Prostate gland (tissue), 2 donors: ENCODE measurements around the gene HIVEP2. TPM values are rescaled to one million over a fixed set of nuclear protein-coding genes. Genes with fewer than 3 reads are reported as not detected.

Experiments
- DNase-seq: peaks from one replicate; pipeline ENCODE4 v3.0.0-alpha.2; 2019; ENCODE audit warnings: low spot score
- H3K27ac ChIP-seq, 2 donors: fragments of 200-600 bp; sonication (generic); 2 replicates each; pipeline ENCODE4 v1.5.1; 2017 to 2019
- H3K27me3 ChIP-seq: fragments of 200-600 bp; sonication (generic); replicated peaks from 2 replicates; pipeline ENCODE4 v1.5.1; 2019; ENCODE audit not compliant: insufficient read depth
- H3K36me3 ChIP-seq, 2 donors: fragments of 200-600 bp; sonication (generic); 1 replicate in 1 of 2; 2 replicates in 1 of 2; pipeline versions ENCODE4 v1.5.1 to v1.8.1; 2017 to 2019
- H3K4me1 ChIP-seq: fragments of 200-600 bp; sonication (generic); replicated peaks from 2 replicates; pipeline ENCODE4 v1.5.1; 2019
- H3K4me3 ChIP-seq, 2 donors: fragments of 200-600 bp; sonication (generic); 2 replicates each; pipeline ENCODE4 v1.5.1; 2017 to 2019
- H3K9me3 ChIP-seq: fragments of 200-600 bp; sonication (generic); 2 replicates; pipeline ENCODE4 v1.5.1; 2017
- POLR2A ChIP-seq: fragments of 450-650 bp; IDR thresholded peaks from one replicate; pipeline ENCODE4 v1.6.1; 2016; ENCODE audit warnings: antibody characterized with exemption, mild to moderate bottlenecking
- POLR2AphosphoS5 ChIP-seq: sonication (generic); formaldehyde crosslinking; IDR thresholded peaks from one replicate; pipeline ENCODE4 v1.6.1; 2017; ENCODE audit warnings: antibody characterized with exemption
- WGBS: methylation state at CpG from one replicate; pipeline ENCODE4 v1.1.5; 2018; 5-methylcytosine and 5-hydroxymethylcytosine counted together
- intact Hi-C: fragments of 100-400 bp; cut with DNase I; formaldehyde crosslinking; loops from one replicate; pipeline ENCODE4 v1.14.2; 2022
- total RNA-seq, 2 donors: library from RNA; depleted of rRNA; stranded (reverse); fragments of >200 nt; gene quantifications; one replicate each; pipeline ENCODE4 v1.1.0, GENCODE V29; 2016
- TF ChIP-seq, protein P1 (sequence below), 4 experiments: fragments of 200-600 bp in 2 of 4; fragments of 450-650 bp in 2 of 4; sonication (generic) in 2 of 4; IDR thresholded peaks; 1 replicate in 3 of 4; 2 replicates in 1 of 4; pipeline ENCODE4 v1.5.1; 2016 to 2019; ENCODE audit warnings: antibody characterized with exemption in 4 of 4, mild to moderate bottlenecking in 2 of 4, moderate library complexity in 2 of 4

HIVEP2 gene
- total RNA-seq, 2 donors from 2014 or later = 15.8 to 19.3 TPM

DNA sequence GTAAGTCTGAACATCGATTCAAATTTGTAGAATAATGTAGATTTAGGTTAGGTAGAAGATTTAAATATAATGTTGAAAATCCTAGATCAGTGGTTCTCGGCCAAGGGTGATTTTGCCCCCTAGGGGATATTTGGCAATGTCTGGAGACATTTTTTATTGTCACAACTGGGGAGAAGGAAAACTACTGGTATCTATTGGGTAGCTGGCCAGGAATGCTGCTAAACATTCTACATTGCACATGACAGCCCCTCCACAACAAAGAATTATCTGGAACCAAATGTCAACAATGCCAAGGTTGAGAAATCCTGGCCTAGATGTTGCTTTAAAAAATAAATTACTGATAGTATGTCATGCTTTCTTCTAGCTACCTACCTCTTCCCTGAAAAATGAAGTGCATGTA lies 76.1 kb downstream of the HIVEP2 start:
- H3K27ac ChIP-seq = no peak overlapping the region
- H3K4me3 ChIP-seq = no peak overlapping the region
- H3K9me3 ChIP-seq = no peaks in the 10 kb centered on the region
- no peaks in the 10 kb centered on the region for H3K27me3 ChIP-seq
- intact Hi-C loops = no loop called here
- WGBS = 93% methylated on average over 2 of the region's 2 CpGs
- no peaks in the 10 kb centered on the region for H3K4me1 ChIP-seq
- H3K36me3 ChIP-seq = no peaks in the 10 kb centered on the region
- TF ChIP-seq POLR2AphosphoS5 (no peak), POLR2A (no peak)
- TF ChIP-seq, protein P1, sequence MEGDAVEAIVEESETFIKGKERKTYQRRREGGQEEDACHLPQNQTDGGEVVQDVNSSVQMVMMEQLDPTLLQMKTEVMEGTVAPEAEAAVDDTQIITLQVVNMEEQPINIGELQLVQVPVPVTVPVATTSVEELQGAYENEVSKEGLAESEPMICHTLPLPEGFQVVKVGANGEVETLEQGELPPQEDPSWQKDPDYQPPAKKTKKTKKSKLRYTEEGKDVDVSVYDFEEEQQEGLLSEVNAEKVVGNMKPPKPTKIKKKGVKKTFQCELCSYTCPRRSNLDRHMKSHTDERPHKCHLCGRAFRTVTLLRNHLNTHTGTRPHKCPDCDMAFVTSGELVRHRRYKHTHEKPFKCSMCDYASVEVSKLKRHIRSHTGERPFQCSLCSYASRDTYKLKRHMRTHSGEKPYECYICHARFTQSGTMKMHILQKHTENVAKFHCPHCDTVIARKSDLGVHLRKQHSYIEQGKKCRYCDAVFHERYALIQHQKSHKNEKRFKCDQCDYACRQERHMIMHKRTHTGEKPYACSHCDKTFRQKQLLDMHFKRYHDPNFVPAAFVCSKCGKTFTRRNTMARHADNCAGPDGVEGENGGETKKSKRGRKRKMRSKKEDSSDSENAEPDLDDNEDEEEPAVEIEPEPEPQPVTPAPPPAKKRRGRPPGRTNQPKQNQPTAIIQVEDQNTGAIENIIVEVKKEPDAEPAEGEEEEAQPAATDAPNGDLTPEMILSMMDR (IDR thresholded peaks at IDR 0.05) = no peak
- DNase-seq = no peak

DNA sequence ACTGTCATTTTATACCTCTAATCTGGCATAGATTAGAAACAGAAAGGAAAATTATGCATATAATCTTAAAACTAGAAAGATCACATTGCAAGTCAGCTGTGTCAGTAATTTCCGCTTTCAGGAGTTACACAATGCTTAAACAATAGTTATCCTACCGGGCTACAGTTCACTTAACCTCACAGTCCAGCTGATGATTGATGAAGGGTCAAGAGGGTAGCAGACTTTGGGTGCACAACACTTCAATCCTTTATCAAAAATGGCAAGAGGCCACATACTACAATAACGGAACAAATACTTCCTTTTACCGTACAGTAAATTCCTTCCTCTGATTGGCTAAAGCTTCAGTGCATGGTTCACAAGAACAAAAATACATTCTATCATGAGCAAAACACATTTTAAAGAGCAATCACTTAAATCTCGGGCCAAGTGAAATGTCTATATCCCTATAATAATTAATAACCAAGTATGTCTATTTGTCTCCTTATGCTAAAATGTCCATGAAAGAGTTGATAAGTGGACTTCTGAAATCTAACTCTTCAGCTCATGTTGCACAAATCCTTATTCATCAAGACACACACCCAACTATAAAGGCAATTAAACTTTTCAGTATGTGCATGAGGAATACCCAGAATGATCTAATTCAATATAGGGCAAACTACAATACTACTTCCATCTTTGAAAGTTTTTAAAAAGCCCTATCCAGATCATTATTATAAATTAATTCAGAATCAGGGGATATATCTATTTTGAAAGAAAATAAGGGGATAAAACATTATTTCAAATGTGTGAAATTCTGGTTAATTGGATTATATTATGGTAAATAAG lies 76.8 kb downstream of the HIVEP2 start:
- no peaks in the 10 kb centered on the region for H3K36me3 ChIP-seq
- intact Hi-C loops = no loop called here
- H3K4me1 ChIP-seq = no peaks in the 10 kb centered on the region
- no peaks in the 10 kb centered on the region for H3K9me3 ChIP-seq
- H3K4me3 ChIP-seq = no peak overlapping the region
- no peak overlapping the region for H3K27ac ChIP-seq
- no peak for TF ChIP-seq POLR2A
- H3K27me3 ChIP-seq = no peaks in the 10 kb centered on the region
- DNase-seq = no peak
- 70% methylated on average over 5 of the region's 5 CpGs for WGBS

DNA sequence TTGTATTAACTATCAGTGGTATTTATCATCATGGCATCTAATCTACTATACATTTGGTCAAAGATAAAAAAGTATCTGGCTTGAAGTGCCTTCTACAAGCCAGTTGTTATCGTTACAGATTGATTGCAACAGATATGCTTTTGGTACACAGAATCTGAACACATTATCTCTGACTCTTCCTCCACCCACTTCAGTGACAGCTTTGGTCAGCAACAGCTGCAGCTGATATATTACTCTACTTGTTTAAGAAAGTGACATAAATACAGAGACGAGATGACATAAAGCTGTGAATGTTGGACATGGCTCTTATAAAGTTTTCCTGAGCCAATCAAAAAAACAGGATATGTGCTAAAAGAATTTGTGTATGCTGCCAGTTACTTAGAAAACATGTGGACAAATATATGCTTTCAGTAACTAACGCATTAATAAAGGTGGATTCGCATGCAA lies 77.6 kb downstream of the HIVEP2 start:
- H3K4me1 ChIP-seq = no peaks in the 10 kb centered on the region
- no peaks in the 10 kb centered on the region for H3K9me3 ChIP-seq
- H3K27me3 ChIP-seq = no peaks in the 10 kb centered on the region
- DNase-seq = no peak
- H3K4me3 ChIP-seq = no peak overlapping the region
- WGBS = 63% methylated on average over 4 of the region's 4 CpGs
- no peak for TF ChIP-seq POLR2A
- TF ChIP-seq, protein P1 (IDR thresholded peaks at IDR 0.05) = no peak
- no peak for TF ChIP-seq POLR2AphosphoS5
- no peak overlapping the region for H3K27ac ChIP-seq
- H3K36me3 ChIP-seq = no peaks in the 10 kb centered on the region
- intact Hi-C loops = no loop called here

DNA sequence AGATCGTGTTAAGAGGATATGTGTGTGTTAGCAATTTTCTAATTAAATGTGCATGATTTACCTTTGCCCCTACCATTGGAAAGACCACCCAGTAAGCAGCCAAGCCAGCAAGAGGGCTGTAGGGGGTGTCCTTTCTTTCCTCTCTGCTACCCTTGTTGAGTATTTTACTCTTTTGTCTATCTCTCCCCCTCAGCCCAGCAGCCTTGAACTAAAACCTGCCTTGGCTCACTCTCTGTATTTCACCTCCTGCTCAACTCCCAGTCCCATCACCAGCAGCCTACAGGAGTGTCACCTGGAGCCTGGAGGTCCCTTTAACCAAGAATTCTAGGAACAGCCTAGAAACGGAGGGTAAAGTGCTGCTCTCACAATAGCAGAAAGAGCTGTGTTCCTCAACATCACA lies 81.0 kb downstream of the HIVEP2 start:
- H3K4me3 ChIP-seq = no peak overlapping the region
- TF ChIP-seq, protein P1 (IDR thresholded peaks at IDR 0.05) = no peak
- TF ChIP-seq POLR2AphosphoS5 (no peak), POLR2A (no peak)
- no peaks in the 10 kb centered on the region for H3K36me3 ChIP-seq
- no peak for DNase-seq
- intact Hi-C loops = no loop called here
- H3K4me1 ChIP-seq = no peaks in the 10 kb centered on the region
- no peaks in the 10 kb centered on the region for H3K9me3 ChIP-seq
- H3K27ac ChIP-seq = no peak overlapping the region
- 66% methylated on average over 2 of the region's 2 CpGs for WGBS
- H3K27me3 ChIP-seq = no peaks in the 10 kb centered on the region

DNA sequence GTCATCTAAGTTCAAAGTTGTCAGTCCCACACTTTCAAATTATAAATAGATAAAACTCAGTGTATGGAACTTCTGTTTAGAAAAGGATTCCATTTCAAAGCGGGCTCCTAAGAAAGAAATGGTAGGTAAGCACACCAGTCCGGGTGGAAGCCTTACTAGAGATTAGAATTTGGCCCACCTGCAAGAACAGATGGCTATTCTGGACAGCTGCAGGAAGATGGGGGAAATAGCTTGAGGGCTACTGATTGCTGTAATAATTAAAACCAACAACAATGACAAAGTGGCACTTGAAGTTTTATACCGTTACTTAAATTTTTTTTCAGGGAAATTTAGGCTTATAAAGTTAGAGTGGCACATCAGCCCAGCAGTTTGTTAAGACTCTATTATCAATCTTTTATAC lies 83.3 kb downstream of the HIVEP2 start:
- intact Hi-C loops = no loop called here
- no peaks in the 10 kb centered on the region for H3K9me3 ChIP-seq
- H3K4me3 ChIP-seq = no peak overlapping the region
- TF ChIP-seq POLR2A = no peak
- no peak for TF ChIP-seq POLR2AphosphoS5
- TF ChIP-seq, protein P1 (IDR thresholded peaks at IDR 0.05) = no peak
- H3K27ac ChIP-seq = no peak overlapping the region
- H3K4me1 ChIP-seq = no peaks in the 10 kb centered on the region
- H3K36me3 ChIP-seq = no peaks in the 10 kb centered on the region
- H3K27me3 ChIP-seq = no peaks in the 10 kb centered on the region
- no peak for DNase-seq
- WGBS = 64% methylated on average over 3 of the region's 3 CpGs
